Jurkat, Clone E6-1 (cell line): ENCODE data around the gene DMAC2L.

Source experiments
- DNase-seq: peaks from one replicate; pipeline ENCODE4 v3.0.0-alpha.2; 2011; ENCODE audit warnings: low read depth, low spot score
- H3K4me3 ChIP-seq: 2 replicates; pipeline ENCODE4 v1.5.1; 2011; ENCODE audit warnings: mild to moderate bottlenecking, low read length, control low read depth, moderate library complexity

The DMAC2L gene

DNA sequence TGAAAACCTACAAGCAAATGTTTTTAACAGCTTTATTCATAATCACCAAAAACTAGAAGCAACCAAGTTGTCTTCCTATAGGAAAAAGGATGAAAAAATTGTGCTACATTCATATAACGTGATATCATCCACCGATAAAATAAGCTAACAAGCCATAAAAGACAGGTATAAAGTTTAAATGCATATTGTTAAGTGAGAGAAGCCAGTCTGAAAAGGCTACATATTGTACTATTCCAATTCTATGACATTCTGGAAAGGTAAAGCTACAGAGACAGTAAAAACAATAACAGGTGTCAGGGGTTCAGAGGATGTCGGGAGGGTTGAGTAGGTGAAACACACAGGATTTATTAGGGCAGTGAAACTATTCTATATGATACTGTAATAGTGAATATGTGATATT is 61.8 kb downstream of the DMAC2L start:
- DNase-seq, result no peak
- H3K4me3 ChIP-seq, result no peak overlapping the region

DNA sequence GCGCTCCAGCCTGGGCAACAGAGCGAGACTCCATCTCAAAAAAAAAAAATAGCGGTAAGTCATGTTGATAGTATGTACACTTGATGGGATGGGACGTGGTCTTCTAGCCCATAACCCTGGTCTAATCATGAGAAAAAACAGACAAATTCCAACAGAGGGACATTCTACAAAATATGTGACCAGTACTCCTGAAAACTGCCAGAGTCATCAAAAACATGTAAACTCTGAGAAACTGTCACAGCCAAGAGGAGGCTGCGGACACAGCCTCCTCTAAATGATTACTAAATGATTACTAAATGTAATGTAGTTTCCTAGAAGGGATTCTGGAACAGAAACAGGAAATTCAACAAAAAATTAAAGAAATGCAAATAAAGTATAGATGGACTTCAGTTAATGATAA is 63.6 kb downstream of the DMAC2L start:
- H3K4me3 ChIP-seq, result no peak overlapping the region
- no peak for DNase-seq
